ENCODE results near the gene GADD45B.
"Not testable (repeated sequence)": the region's sequence is repeated elsewhere in the genome, so short reads cannot be mapped to it uniquely, and the experiment has no call there.

GADD45B gene

DNA sequence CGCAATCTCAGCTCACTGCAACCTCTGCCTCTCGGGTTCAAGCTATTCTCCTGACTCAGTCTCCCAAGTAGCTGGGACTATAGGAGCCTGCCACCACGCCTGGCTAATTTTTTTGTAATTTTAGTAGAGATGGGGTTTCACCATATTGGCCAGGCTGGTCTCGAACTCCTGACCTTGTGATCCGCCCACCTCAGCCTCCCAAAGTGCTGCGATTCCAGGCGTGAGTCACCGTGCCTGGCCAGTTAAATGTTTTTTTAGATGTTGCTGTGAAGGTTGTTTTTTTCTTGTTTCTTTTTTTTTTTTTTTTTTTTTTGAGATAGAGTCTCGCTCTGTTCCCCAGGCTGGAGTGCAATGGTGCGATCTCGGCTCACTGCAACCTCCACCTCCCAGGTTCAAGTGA is 42.9 kb downstream of the GADD45B start:
- DNase-seq: not testable (repeated sequence)

DNA sequence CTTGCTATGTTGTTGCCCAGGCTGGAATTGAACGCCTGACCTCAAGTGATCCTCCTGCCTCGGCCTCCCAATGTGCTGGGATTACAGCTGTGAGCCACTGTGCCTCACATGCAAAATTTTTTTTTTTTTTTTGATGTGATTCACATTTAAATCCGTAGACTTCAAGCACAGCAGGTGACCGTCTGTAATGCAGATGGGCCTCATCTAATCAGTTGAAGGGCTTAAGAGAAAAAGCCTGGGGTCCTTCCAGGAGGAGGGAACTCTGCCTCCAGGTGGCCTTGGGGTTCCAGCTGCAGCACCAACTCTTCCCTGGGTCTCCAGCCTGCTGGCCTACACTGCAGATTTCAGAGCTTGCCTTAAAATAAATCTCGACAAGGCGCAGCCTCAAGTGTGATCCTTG is 43.6 kb downstream of the GADD45B start:
- DNase-seq: no peak

DNA sequence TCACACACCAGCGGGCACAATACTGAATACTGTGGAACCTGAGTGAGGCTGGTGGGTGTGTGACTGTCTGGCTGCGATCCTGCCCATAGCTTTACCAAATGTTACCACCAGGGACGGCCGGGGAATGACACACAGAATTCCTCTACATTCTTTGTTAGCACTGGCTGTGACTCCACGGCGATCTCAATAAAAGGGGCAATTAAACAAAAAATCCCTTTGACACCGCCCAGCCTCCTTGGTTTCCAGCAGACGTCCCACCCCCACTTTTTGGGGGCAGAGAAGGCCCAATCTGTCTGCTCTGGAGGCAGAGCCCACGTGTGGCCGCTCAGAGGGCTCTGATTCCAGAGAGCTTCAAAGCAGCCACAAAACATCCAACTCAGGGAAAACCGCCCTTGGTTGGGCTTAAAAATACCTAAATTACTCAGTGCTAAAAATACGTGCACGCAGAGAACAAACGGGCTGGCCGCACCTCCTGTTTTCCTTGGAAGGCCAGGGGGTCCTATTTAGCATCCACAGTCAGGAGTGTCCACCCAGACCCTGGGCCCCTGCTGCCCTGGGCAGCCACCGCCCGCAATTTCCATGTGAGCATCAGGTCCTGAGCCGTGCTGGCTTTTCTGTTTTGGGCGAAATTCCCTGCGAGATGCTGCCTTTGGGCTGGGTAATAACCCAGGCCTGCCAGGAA is 47.8 kb downstream of the GADD45B start:
- peak; percentile 73 for DNase-seq

GRCh38 chr19:2524361-2524839 is 48.5 kb downstream of the GADD45B start:
- no peak for DNase-seq

DNA sequence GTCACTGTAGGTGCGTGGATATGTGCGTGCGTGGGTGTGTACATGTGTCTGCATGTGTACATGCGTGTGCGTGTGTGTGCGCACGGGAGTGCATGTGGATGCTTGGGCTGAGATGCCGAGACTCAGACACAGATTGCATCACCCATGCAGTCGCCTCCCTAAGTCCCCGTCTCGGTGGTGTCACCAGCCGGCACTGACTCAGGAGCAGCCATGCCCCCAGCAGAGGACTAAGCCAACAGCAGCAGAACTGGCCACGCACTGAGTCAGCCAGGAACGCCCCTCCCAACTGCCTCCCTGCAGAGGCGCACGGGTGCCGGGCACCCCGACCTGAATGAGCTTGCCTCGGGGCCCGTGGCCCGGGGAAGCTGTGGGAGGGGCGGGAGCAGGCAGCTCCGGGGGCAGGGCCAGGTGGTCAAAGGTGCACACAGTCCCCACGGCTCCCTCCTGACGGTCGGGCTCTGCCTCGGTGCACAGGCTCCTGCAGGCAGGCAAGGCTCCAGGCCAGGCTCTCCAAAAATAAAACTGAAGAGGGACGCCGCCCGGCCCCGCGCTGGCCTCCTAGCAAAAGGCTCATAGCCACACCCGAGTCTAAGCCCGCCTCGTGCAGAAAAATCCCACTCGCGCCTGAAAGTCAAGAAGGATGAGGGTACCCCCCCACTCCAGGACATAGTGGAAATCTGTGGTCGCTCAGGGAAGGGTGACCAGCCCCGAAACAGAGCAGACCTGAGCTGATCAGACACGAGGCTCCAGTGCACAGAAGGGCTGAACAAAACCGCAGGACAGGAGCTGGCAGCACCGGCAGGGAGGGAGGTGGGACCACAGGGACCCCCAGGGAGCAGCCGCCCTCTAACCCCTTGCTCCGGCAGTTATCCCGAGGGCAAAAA is 49.2 kb downstream of the GADD45B start:
- DNase-seq: no peak

DNA sequence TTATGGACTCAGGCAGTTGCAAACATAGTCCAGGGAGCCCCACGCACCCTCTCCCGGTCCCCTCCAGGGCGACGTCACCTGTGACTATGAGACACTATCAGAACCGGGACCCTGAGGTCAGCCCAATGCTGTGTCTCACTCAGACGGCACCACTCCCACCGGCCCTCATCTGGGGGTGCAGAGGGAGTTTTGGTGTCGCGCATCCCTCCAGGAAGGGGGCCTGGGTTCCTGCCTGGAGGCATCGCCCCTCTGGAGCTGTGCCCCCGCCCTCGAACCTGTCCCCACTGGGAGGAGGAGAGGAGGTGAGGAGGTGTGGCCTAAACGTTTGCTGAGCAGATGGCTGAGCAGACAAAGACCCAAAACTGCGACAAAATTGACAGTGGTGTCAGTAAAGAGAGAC is 51.2 kb downstream of the GADD45B start:
- DNase-seq: no peak

GRCh38 chr19:2527686-2528085 is 51.8 kb downstream of the GADD45B start:
- no peak for DNase-seq

All from right forelimb (tissue), 1 donor.